ENCODE results near the gene GRHL3. TPM values are rescaled to one million over a fixed set of nuclear protein-coding genes. Genes with fewer than 3 reads are reported as not detected.

GRHL3 gene
- total RNA-seq, 1 donor = not detected

- DNase-seq (ENCODE audit: low read depth) = no peak
- H3K4me3 ChIP-seq (ENCODE audit: low read depth, low read length) = no peak overlapping the region
- no peak for TF ChIP-seq CTCF (IDR thresholded peaks at IDR 0.05; ENCODE audit: insufficient read depth, low read depth, low read length)
Measured at GRCh38 chr1:24317081-24317480, 2.1 kb upstream of the GRHL3 start.

GRCh38 chr1:24317956-24318614 lies 1.1 kb upstream of the GRHL3 start:
- peak; percentile 33 for DNase-seq (ENCODE audit: low read depth)
- H3K4me3 ChIP-seq (ENCODE audit: low read depth, low read length) = no peak overlapping the region
- TF ChIP-seq CTCF (IDR thresholded peaks at IDR 0.05; ENCODE audit: insufficient read depth, low read depth, low read length) = no peak

GRCh38 chr1:24318615-24319311 lies 394 bp upstream of the GRHL3 start:
- DNase-seq (ENCODE audit: low read depth) = no peak
- no peak for TF ChIP-seq CTCF (IDR thresholded peaks at IDR 0.05; ENCODE audit: insufficient read depth, low read depth, low read length)
- no peak overlapping the region for H3K4me3 ChIP-seq (ENCODE audit: low read depth, low read length)

GRCh38 chr1:24319962-24320361 lies 805 bp downstream of the GRHL3 start:
- H3K4me3 ChIP-seq (ENCODE audit: low read depth, low read length) = no peak overlapping the region
- no peak for TF ChIP-seq CTCF (IDR thresholded peaks at IDR 0.05; ENCODE audit: insufficient read depth, low read depth, low read length)
- DNase-seq (ENCODE audit: low read depth) = no peak

- no peak for DNase-seq (ENCODE audit: low read depth)
- TF ChIP-seq CTCF (IDR thresholded peaks at IDR 0.05; ENCODE audit: insufficient read depth, low read depth, low read length) = no peak
- no peak overlapping the region for H3K4me3 ChIP-seq (ENCODE audit: low read depth, low read length)
Measured at GRCh38 chr1:24321126-24321525, 2.0 kb downstream of the GRHL3 start.

GRCh38 chr1:24321697-24322469 lies 2.7 kb downstream of the GRHL3 start:
- peak overlapping the region; percentile 55 for H3K4me3 ChIP-seq (ENCODE audit: low read depth, low read length)
- no peak for TF ChIP-seq CTCF (IDR thresholded peaks at IDR 0.05; ENCODE audit: insufficient read depth, low read depth, low read length)

More at GRCh38 chr1:24321697-24322469, 2.7 kb downstream of the GRHL3 start:
- peak; percentile 80 for DNase-seq (ENCODE audit: low read depth)

All from fibroblast of villous mesenchyme (primary cell).